ENCODE data around the gene ALPG. TPM values are rescaled to one million over a fixed set of nuclear protein-coding genes. Genes with fewer than 3 reads are reported as not detected.
"Not testable (repeated sequence)": the region's sequence is repeated elsewhere in the genome, so short reads cannot be mapped to it uniquely, and the experiment has no call there.

ALPG gene
- total and polyA plus RNA-seq, 9 of the 15 experiments (the other 6 are each of a cell fraction or from before 2014, with no cell fraction given) = not detected

- TF ChIP-seq WHSC1 (IDR thresholded peaks at IDR 0.05; ENCODE audit: low read length) (no peak), E4F1 (CRISPR knock-in tag; IDR thresholded peaks at IDR 0.05; ENCODE audit: borderline replicate concordance) (no peak), FOXO4 (CRISPR knock-in tag; IDR thresholded peaks at IDR 0.05) (no peak), RBM25 (IDR thresholded peaks at IDR 0.05; ENCODE audit: low read depth, low read length, severe bottlenecking) (no peak), E2F5 (CRISPR knock-in tag; IDR thresholded peaks at IDR 0.05) (no peak), ZC3H8 (IDR thresholded peaks at IDR 0.05) (no peak), SMAD2 (IDR thresholded peaks at IDR 0.05; ENCODE audit: low read depth, low read length) (no peak), RBBP5 (IDR thresholded peaks at IDR 0.05; ENCODE audit: borderline replicate concordance, insufficient read depth, low read length, poor library complexity, severe bottlenecking) (no peak), RHOXF2B (CRISPR knock-in tag; conservative IDR thresholded peaks at IDR 0.05) (no peak), ZNF121 (CRISPR knock-in tag; conservative IDR thresholded peaks at IDR 0.05) (no peak), ATF7 (IDR thresholded peaks at IDR 0.05) (no peak), ZNF408 (CRISPR knock-in tag; IDR thresholded peaks at IDR 0.05; ENCODE audit: low read depth) (no peak)
These were observed 22.2 kb upstream of the ALPG start (continued) for GRCh38 chr2:232384466-232384865.

GRCh38 chr2:232385058-232385457 is 21.6 kb upstream of the ALPG start:
- DNase-seq (ENCODE audit: extremely low read depth in 1 of 4, low spot score in 3 of 4); H3K9ac ChIP-seq (ENCODE audit: insufficient read depth in 1 of 2, low read depth in 2 of 2, low read length in 2 of 2); BruUV-seq (replicated peaks); CTCF ChIA-PET (ENCODE audit: low intra/inter-chr PET ratio); H3K4me2 ChIP-seq (ENCODE audit: insufficient read depth, low read length); H4K20me1 ChIP-seq (replicated peaks; ENCODE audit: control insufficient read depth, insufficient read depth, low read length); H3K4me3 ChIP-seq; intact Hi-C loops (cut with micrococcal nuclease); H2AFZ ChIP-seq (ENCODE audit: low read depth, low read length); H3K79me2 ChIP-seq (ENCODE audit: control insufficient read depth, insufficient read depth, low read length); POLR2A ChIA-PET; H3K36me3 ChIP-seq (ENCODE audit: control insufficient read depth, insufficient read depth, low read length); in situ Hi-C loops (cut with MboI); FAIRE-seq; H3K4me1 ChIP-seq (replicated peaks in 1 of 2; ENCODE audit: control insufficient read depth in 2 of 2, insufficient read depth in 2 of 2, low read length in 2 of 2); ATAC-seq; H3K9me1 ChIP-seq (ENCODE audit: control insufficient read depth, insufficient read depth, low read length); H3K9me3 ChIP-seq (replicated peaks; ENCODE audit: control insufficient read depth, insufficient read depth, low read depth, low read length); H3K27ac ChIP-seq (ENCODE audit: extremely low read depth, low read depth, low read length): not testable (repeated sequence)
- H3K27me3 ChIP-seq (ENCODE audit: control insufficient read depth in 2 of 2, insufficient read depth in 2 of 2, low read length in 2 of 2) = peaks cover 4 to 22% of the 10 kb centered on the region in 2 experiments; a peak in 4 of 5 replicates
